T-helper 1 cell (primary cell): Measurements from ENCODE around the gene GPR137.

Experiments
- DNase-seq, 5 donors: peaks; one replicate each; pipeline ENCODE4 v3.0.0-alpha.2; 2012 to 2020

The GPR137 gene

GRCh38 chr11:64287676-64288352, 2.2 kb downstream of the GPR137 start:
- DNase-seq: no peak

- DNase-seq: no peak
Observed at GRCh38 chr11:64288353-64288750, 2.7 kb downstream of the GPR137 start.

GRCh38 chr11:64289002-64289564, 3.4 kb downstream of the GPR137 start:
- no peak for DNase-seq

GRCh38 chr11:64290352-64291261, 5.0 kb downstream of the GPR137 start:
- no peak for DNase-seq

- no peak for DNase-seq
Observed at GRCh38 chr11:64291262-64291751, 5.7 kb downstream of the GPR137 start, which contains the start of gene KCNK4. KCNK4 (plus strand) TSS chr11:64291302; CDS start chr11:64293019, 1,717 bp downstream.

- DNase-seq: no peak
Observed at GRCh38 chr11:64291752-64292459, 6.3 kb downstream of the GPR137 start.

GRCh38 chr11:64292460-64293254, 7.0 kb downstream of the GPR137 start:
- no peak for DNase-seq

- no peak for DNase-seq
Observed at GRCh38 chr11:64294774-64295173, 9.1 kb downstream of the GPR137 start.

GRCh38 chr11:64295760-64296159, 10.1 kb downstream of the GPR137 start:
- no peak for DNase-seq

- DNase-seq: no peak
Observed at GRCh38 chr11:64296236-64296635, 10.6 kb downstream of the GPR137 start.

- DNase-seq: no peak
Observed at GRCh38 chr11:64296830-64297698, 11.4 kb downstream of the GPR137 start.

- DNase-seq: no peak
Observed at GRCh38 chr11:64297699-64298358, 12.2 kb downstream of the GPR137 start.

- DNase-seq: no peak
Observed at GRCh38 chr11:64298966-64299846, 13.6 kb downstream of the GPR137 start.

- DNase-seq: no peak
Observed at GRCh38 chr11:64299847-64300648, 14.4 kb downstream of the GPR137 start, which contains the start of gene CATSPERZ. CATSPERZ (plus strand) TSS chr11:64300358; CDS start chr11:64300411, 53 bp downstream.

- DNase-seq: no peak
Observed at GRCh38 chr11:64303109-64304031, 17.7 kb downstream of the GPR137 start.

- DNase-seq: no peak
Observed at GRCh38 chr11:64304032-64304315, 18.3 kb downstream of the GPR137 start.
